B cell (primary cell): Measurements from ENCODE around the gene CDCA5. TPM values are rescaled to one million over a fixed set of nuclear protein-coding genes. Genes with fewer than 3 reads are reported as not detected.

ENCODE experiments used
- ATAC-seq: fragments of 200-7000 bp; cut with Tn5 transposase; one replicate; pipeline ENCODE4 v1.10.0; 2021; ENCODE audit warnings: low read depth, mild to moderate bottlenecking, moderate number of reproducible peaks, moderate library complexity
- CTCF ChIA-PET: fragments of 350-600 bp; sonication (Branson Sonifier 250); formaldehyde crosslinking; loops from one replicate; lab custom pipeline; 2021; ENCODE audit warnings: antibody characterized with exemption, inconsistent platforms; lab: Charles Lee
- POLR2A ChIA-PET: fragments of 350-600 bp; sonication (Branson Sonifier 250); formaldehyde crosslinking; loops from one replicate; lab custom pipeline; 2021; ENCODE audit warnings: antibody characterized with exemption; lab: Charles Lee
- DNase-seq: peaks from one replicate; pipeline ENCODE4 v3.0.0; 2013
- H2AFZ ChIP-seq: 2 replicates; pipeline ENCODE4 v1.6.1; 2012; ENCODE audit warnings: mild to moderate bottlenecking, low read depth, low read length; ENCODE audit not compliant: insufficient read depth, poor library complexity, severe bottlenecking
- H3K27ac ChIP-seq, 2 donors: 1 replicate in 1 of 2; 2 replicates in 1 of 2; pipeline ENCODE4 v1.5.1; 2012 to 2013; ENCODE audit warnings: low read length in 2 of 2, mild to moderate bottlenecking in 2 of 2, moderate library complexity in 1 of 2
- H3K27me3 ChIP-seq, 4 experiments: fragments of 200-600 bp in 1 of 4; sonication (generic) in 1 of 4; replicated peaks in 1 of 4; 1 replicate in 2 of 4; 2 replicates in 2 of 4; pipeline versions ENCODE4 v1.6.1 to v1.7.0; 2013 to 2016; ENCODE audit warnings: low read length in 3 of 4, mild to moderate bottlenecking in 2 of 4, mixed read lengths in 1 of 4, moderate library complexity in 1 of 4; ENCODE audit not compliant: insufficient read depth in 4 of 4, control insufficient read depth in 3 of 4; ENCODE audit errors: control extremely low read depth in 1 of 4
- H3K36me3 ChIP-seq, 2 experiments: replicated peaks in 1 of 2; 1 replicate in 1 of 2; 2 replicates in 1 of 2; pipeline versions ENCODE4 v1.6.1 to v1.7.1; 2013; ENCODE audit warnings: low read length in 1 of 2; ENCODE audit not compliant: insufficient read depth in 2 of 2, control insufficient read depth in 1 of 2; ENCODE audit errors: control extremely low read depth in 1 of 2, extremely low read depth in 1 of 2
- H3K4me1 ChIP-seq, 2 donors: fragments of 200-600 bp in 1 of 2; sonication (generic) in 1 of 2; 1 replicate in 1 of 2; 2 replicates in 1 of 2; pipeline versions ENCODE4 v1.5.1 to v1.6.1; 2013 to 2017; ENCODE audit warnings: low read length in 2 of 2; ENCODE audit not compliant: control insufficient read depth in 2 of 2, insufficient read depth in 2 of 2
- H3K4me2 ChIP-seq: replicated peaks from 2 replicates; pipeline ENCODE3; 2012; ENCODE audit warnings: mild to moderate bottlenecking, low read depth, low read length; ENCODE audit not compliant: poor library complexity, severe bottlenecking
- H3K4me3 ChIP-seq, 5 experiments: fragments of 200-600 bp in 1 of 5; sonication (generic) in 1 of 5; 1 replicate in 3 of 5; 2 replicates in 2 of 5; pipeline versions ENCODE4 v1.5.1 to v1.7.0; 2011 to 2016; ENCODE audit warnings: low read length in 4 of 5, mild to moderate bottlenecking in 4 of 5, low read depth in 2 of 5, control low read depth in 1 of 5, moderate library complexity in 1 of 5; ENCODE audit not compliant: insufficient read depth in 1 of 5; ENCODE audit errors: control extremely low read depth in 1 of 5, extremely low read depth in 1 of 5
- H3K79me2 ChIP-seq: fragments of 200-600 bp; sonication (generic); one replicate; pipeline ENCODE4 v1.6.0; 2016; ENCODE audit warnings: low read length; ENCODE audit not compliant: control insufficient read depth, insufficient read depth
- H3K9ac ChIP-seq: fragments of 200-600 bp; sonication (generic); 2 replicates; pipeline ENCODE4 v1.6.1; 2017; ENCODE audit warnings: mild to moderate bottlenecking, low read length, moderate library complexity
- H3K9me3 ChIP-seq, 3 donors: one replicate each; pipeline versions ENCODE4 v1.6.1 to v1.7.1; 2013; ENCODE audit warnings: low read length in 2 of 3; ENCODE audit not compliant: control insufficient read depth in 2 of 3, insufficient read depth in 1 of 3; ENCODE audit errors: control extremely low read depth in 1 of 3
- H4K20me1 ChIP-seq: 2 replicates; pipeline ENCODE4 v1.6.0; 2012; ENCODE audit warnings: mild to moderate bottlenecking, low read length; ENCODE audit not compliant: insufficient read depth, control insufficient read depth, poor library complexity, severe bottlenecking
- H3K27ac Mint-ChIP-seq: one replicate; pipeline ENCODE4 v1.8.0; 2021; ENCODE audit warnings: mixed read lengths
- H3K27me3 Mint-ChIP-seq: one replicate; pipeline ENCODE4 v1.8.0; 2021; ENCODE audit warnings: mixed read lengths
- H3K4me1 Mint-ChIP-seq: one replicate; pipeline ENCODE4 v1.8.0; 2021; ENCODE audit warnings: mixed read lengths
- H3K4me3 Mint-ChIP-seq: one replicate; pipeline ENCODE4 v1.8.0; 2021; ENCODE audit warnings: mixed read lengths
- H3K9me3 Mint-ChIP-seq: one replicate; pipeline ENCODE4 v1.8.0; 2022; ENCODE audit warnings: mixed read lengths; ENCODE audit not compliant: insufficient read depth
- CTCF ChIP-seq: fragments of 200-600 bp; IDR thresholded peaks from one replicate; pipeline ENCODE4 v1.8.0; 2022; ENCODE audit warnings: antibody characterized with exemption, mild to moderate bottlenecking
- EZH2 ChIP-seq: IDR thresholded peaks from 2 replicates; pipeline ENCODE4 v1.6.1; 2012; ENCODE audit warnings: borderline replicate concordance, low read depth, mild to moderate bottlenecking, moderate library complexity, low read length; ENCODE audit not compliant: insufficient read depth, poor library complexity, severe bottlenecking
- WGBS: methylation state at CpG from one replicate; pipeline ENCODE4 v1.1.5; 2013; ENCODE audit warnings: missing lambda C conversion rate; ENCODE audit not compliant: insufficient coverage; 5-methylcytosine and 5-hydroxymethylcytosine counted together
- intact Hi-C: fragments of 100-400 bp; cut with micrococcal nuclease; formaldehyde crosslinking; loops from one replicate; pipeline ENCODE4 v1.10.0; 2022
- polyA plus RNA-seq: library from polyadenylated mRNA; depleted of rRNA; stranded (reverse); fragments of >200 nt; gene quantifications from 2 replicates; pipeline ENCODE4 v1.2.3, GENCODE V29; 2012
- total RNA-seq, 2 donors: library from RNA; stranded (reverse); fragments of 120-200 nt in 1 of 2; gene quantifications; 1 replicate in 1 of 2; 2 replicates in 1 of 2; pipeline versions ENCODE4 v1.2.3 to v1.2.4, GENCODE V29; 2013 to 2022

The CDCA5 gene
- total and polyA plus RNA-seq, 2 donors (not counting 1 experiment from before 2014, with no cell fraction given): 1.1 to 1.4 TPM

DNA sequence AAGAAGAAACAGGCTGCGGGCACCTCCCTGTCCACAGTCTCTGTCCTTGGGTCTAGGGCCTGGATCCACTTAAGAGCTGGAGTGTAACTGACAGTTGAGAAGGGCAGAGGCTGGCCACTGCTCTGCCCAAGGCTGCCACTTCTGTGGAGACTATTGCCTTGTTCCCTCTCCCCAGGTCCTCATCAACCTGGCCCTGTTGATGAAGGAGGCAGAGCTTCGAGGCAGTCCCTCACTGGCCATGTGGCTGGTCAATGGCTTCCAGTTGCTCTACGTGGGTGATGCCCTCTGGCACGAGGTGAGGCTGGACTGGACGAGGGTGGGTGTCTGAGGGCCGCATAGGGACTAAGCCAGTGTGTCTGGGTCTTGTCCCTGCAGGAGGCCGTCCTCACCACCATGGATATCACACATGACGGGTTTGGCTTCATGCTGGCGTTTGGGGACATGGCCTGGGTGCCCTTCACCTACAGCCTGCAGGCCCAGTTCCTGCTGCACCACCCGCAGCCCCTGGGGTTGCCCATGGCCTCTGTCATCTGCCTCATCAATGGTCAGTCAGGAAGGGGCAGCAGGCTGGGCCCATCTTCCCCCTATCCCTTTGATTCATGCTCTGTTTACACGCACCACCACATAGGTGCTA lies 30.8 kb upstream of the CDCA5 start:
- Mint-ChIP-seq H3K4me1 (peaks cover 68% of the 10 kb centered on the region), H3K9me3 (no peaks in the 10 kb centered on the region), H3K27me3 (no peaks in the 10 kb centered on the region), H3K4me3 (peak overlapping the region; percentile 89), H3K27ac (peak overlapping the region; percentile 32)
- Histone ChIP-seq H3K27me3 (no peaks in the 10 kb centered on the region), H3K79me2 (peaks cover 56% of the 10 kb centered on the region), H3K9me3 (no peaks in the 10 kb centered on the region), H3K27ac (no peak overlapping the region), H3K4me2 (no peak overlapping the region), H3K4me3 (no peak overlapping the region), H2AFZ (no peak overlapping the region), H4K20me1 (peaks cover 46% of the 10 kb centered on the region), H3K9ac (no peak overlapping the region), H3K4me1 (peaks cover 32 to 66% of the 10 kb centered on the region in 2 donors), H3K36me3 (peaks cover 0 to 29% of the 10 kb centered on the region in 2 experiments)
- intact Hi-C loops: loop anchor here (5.0 to 10.0 kb wide), 5 partner anchors 148 to 500 kb away; partner anchors contain the start of genes ATG2A, MAP3K11, PCNX3 and POLA2
- no peak for TF ChIP-seq EZH2
- TF ChIP-seq CTCF: no peak
- DNase-seq (no peak), ATAC-seq (no peak)
- ChIA-PET POLR2A (interaction anchor here (0.6 to 1.5 kb wide), 2 partner anchors 8 to 67 kb away, joined by 3 to 7 read pairs; partner anchors contain the start of gene CAPN1), CTCF (interaction anchor here (4.6 to 7.7 kb wide), 3 partner anchors 12 to 66 kb away, joined by 20 to 118 read pairs (median 96); partner anchors contain the start of genes CAPN1 and VPS51)
- WGBS: 99% methylated on average over 11 of the region's 11 CpGs

DNA sequence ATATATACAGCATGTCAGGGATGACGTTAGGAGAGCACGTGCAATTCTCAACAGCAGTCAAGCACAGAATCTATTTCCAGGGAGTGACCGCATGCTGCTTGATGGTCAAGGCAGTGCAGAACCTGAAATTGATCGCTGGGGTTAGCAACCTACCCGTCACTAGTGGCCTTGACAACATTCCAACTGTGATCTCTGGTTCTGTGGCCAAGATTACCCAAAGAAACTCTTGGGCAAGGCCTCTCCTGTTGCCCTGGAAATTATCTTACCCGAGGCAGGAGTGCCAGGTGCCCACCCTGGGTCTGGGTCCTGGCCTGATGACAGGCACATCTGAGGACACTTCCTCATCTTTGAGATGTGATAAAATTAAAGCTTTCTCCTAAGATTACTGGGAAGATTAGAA lies 30.0 kb upstream of the CDCA5 start:
- TF ChIP-seq EZH2 (no peak), CTCF (no peak)
- Histone ChIP-seq H3K4me2 (peak overlapping the region; percentile 99), H3K79me2 (peaks cover 55% of the 10 kb centered on the region), H2AFZ (no peak overlapping the region), H3K27ac (no peak overlapping the region), H3K9ac (no peak overlapping the region), H3K4me3 (no peak overlapping the region), H4K20me1 (peaks cover 48% of the 10 kb centered on the region), H3K36me3 (peaks cover 0 to 29% of the 10 kb centered on the region in 2 experiments), H3K27me3 (no peaks in the 10 kb centered on the region), H3K4me1 (peaks cover 30 to 63% of the 10 kb centered on the region in 2 donors), H3K9me3 (no peaks in the 10 kb centered on the region)
- H3K27ac Mint-ChIP-seq: peak overlapping the region; percentile 24
- DNase-seq: no peak
- ATAC-seq: no peak
- WGBS: 88% methylated on average over 5 of the region's 6 CpGs
- H3K4me1 Mint-ChIP-seq: peaks cover 65% of the 10 kb centered on the region
- peak overlapping the region; percentile 89 for H3K4me3 Mint-ChIP-seq
- ChIA-PET POLR2A (interaction anchor here (1.0 kb wide), 1 partner anchor 17 kb away, joined by 3 read pairs; no protein-coding TSS in a partner anchor), CTCF (interaction anchor here (0.6 to 7.7 kb wide), 7 partner anchors 8 to 67 kb away, joined by 3 to 118 read pairs (median 30); partner anchors contain the start of genes CAPN1, FAU, MRPL49 and SYVN1)
- no peaks in the 10 kb centered on the region for H3K27me3 Mint-ChIP-seq
- H3K9me3 Mint-ChIP-seq: no peaks in the 10 kb centered on the region
- intact Hi-C loops: loop anchor here (5.0 to 10.0 kb wide), 4 partner anchors 148 to 501 kb away; partner anchors contain the start of genes ATG2A, MAP3K11, PCNX3 and POLA2
